ENCODE measurements around the gene PARP8. TPM values are rescaled to one million over a fixed set of nuclear protein-coding genes. Genes with fewer than 3 reads are reported as not detected.

PARP8 gene
- total RNA-seq, 1 experiment from 2014 or later = 44.1 TPM

DNA sequence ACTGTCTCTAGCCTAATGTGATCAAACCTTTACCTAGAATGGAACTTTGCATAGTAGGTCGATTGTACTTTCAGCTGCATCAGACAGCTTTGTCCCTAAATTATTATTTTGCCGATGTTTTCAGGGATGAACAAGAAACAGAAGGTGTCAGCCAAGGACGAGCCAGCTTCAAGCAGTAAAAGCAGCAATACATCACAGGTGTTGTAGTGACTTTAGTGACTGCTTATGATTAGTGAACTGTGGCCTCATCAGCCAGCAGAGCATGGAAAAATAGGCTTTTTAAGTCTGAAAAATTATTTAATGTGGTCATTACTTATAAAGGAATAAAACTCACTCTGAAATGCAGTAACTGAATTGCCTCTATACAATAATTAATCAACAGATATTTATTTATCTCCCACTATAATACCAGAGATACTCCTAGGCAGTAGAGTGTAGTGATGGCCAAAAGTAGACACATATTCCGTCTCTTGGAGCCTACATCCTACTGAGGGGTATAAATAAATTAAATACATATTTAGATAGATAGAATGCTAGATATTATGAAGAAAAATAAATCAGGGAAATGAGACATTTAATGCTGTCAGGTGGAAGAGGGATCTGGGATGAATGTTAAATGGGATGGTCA, 166.3 kb downstream of the PARP8 start:
- Mint-ChIP-seq H3K4me1 (ENCODE audit: low read depth, unreplicated experiment) (no peaks in the 10 kb centered on the region), H3K9me3 (ENCODE audit: low read depth, unreplicated experiment) (no peaks in the 10 kb centered on the region), H3K27me3 (ENCODE audit: unreplicated experiment) (no peaks in the 10 kb centered on the region), H3K4me3 (ENCODE audit: low read depth, unreplicated experiment) (no peak overlapping the region), H3K36me3 (ENCODE audit: insufficient read depth, unreplicated experiment) (peaks cover 4% of the 10 kb centered on the region), H3K27ac (ENCODE audit: unreplicated experiment) (no peak overlapping the region)
- TF ChIP-seq, protein P1, sequence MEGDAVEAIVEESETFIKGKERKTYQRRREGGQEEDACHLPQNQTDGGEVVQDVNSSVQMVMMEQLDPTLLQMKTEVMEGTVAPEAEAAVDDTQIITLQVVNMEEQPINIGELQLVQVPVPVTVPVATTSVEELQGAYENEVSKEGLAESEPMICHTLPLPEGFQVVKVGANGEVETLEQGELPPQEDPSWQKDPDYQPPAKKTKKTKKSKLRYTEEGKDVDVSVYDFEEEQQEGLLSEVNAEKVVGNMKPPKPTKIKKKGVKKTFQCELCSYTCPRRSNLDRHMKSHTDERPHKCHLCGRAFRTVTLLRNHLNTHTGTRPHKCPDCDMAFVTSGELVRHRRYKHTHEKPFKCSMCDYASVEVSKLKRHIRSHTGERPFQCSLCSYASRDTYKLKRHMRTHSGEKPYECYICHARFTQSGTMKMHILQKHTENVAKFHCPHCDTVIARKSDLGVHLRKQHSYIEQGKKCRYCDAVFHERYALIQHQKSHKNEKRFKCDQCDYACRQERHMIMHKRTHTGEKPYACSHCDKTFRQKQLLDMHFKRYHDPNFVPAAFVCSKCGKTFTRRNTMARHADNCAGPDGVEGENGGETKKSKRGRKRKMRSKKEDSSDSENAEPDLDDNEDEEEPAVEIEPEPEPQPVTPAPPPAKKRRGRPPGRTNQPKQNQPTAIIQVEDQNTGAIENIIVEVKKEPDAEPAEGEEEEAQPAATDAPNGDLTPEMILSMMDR (IDR thresholded peaks at IDR 0.05; ENCODE audit: unreplicated experiment) = no peak
- no peak for DNase-seq
- CTCF ChIA-PET = no interaction called here
- no TSS peak for BruUV-seq (replicated peaks)
- intact Hi-C loops (cut with micrococcal nuclease; ENCODE audit: unreplicated experiment) = no loop called here

DNA sequence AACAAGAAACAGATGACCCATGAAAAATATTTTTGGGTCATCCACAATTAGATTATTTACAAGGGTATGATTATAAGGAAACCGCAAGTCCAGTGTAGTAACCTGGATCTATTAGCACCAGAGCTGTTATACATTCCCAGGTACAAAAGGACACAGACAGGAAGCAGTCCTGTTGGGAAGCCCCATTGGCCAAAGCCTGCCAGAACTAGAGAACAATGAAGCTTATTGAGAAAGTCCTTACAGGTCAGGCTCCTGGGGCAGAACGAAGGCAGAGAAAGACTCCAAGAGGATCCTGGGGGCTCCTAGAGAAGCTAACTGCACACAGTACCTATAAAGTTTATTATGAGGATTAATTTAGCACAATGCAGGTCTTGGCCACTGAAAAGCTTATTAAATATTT, 169.9 kb downstream of the PARP8 start:
- BruUV-seq (replicated peaks) = no TSS peak
- H3K27ac Mint-ChIP-seq (ENCODE audit: unreplicated experiment) = no peak overlapping the region
- CTCF ChIA-PET = no interaction called here
- no peak for DNase-seq
- no peaks in the 10 kb centered on the region for H3K27me3 Mint-ChIP-seq (ENCODE audit: unreplicated experiment)
- peaks cover 4% of the 10 kb centered on the region for H3K36me3 Mint-ChIP-seq (ENCODE audit: insufficient read depth, unreplicated experiment)
- intact Hi-C loops (cut with micrococcal nuclease; ENCODE audit: unreplicated experiment) = no loop called here
- H3K9me3 Mint-ChIP-seq (ENCODE audit: low read depth, unreplicated experiment) = no peaks in the 10 kb centered on the region
- H3K4me1 Mint-ChIP-seq (ENCODE audit: low read depth, unreplicated experiment) = no peaks in the 10 kb centered on the region
- H3K4me3 Mint-ChIP-seq (ENCODE audit: low read depth, unreplicated experiment) = no peak overlapping the region
- TF ChIP-seq, protein P1 (IDR thresholded peaks at IDR 0.05; ENCODE audit: unreplicated experiment) = no peak

- Mint-ChIP-seq H3K27me3 (ENCODE audit: unreplicated experiment) (no peaks in the 10 kb centered on the region), H3K36me3 (ENCODE audit: insufficient read depth, unreplicated experiment) (peaks cover 4% of the 10 kb centered on the region), H3K4me3 (ENCODE audit: low read depth, unreplicated experiment) (no peak overlapping the region), H3K4me1 (ENCODE audit: low read depth, unreplicated experiment) (no peaks in the 10 kb centered on the region), H3K9me3 (ENCODE audit: low read depth, unreplicated experiment) (no peaks in the 10 kb centered on the region), H3K27ac (ENCODE audit: unreplicated experiment) (no peak overlapping the region)
- TF ChIP-seq, protein P1 (IDR thresholded peaks at IDR 0.05; ENCODE audit: unreplicated experiment) = no peak
- intact Hi-C loops (cut with micrococcal nuclease; ENCODE audit: unreplicated experiment) = no loop called here
- no peak for DNase-seq
- BruUV-seq (replicated peaks) = no TSS peak
- CTCF ChIA-PET = no interaction called here
Observed at GRCh38 chr5:50839472-50839871, 173.0 kb downstream of the PARP8 start.

- Mint-ChIP-seq H3K4me3 (ENCODE audit: low read depth, unreplicated experiment) (no peak overlapping the region), H3K9me3 (ENCODE audit: low read depth, unreplicated experiment) (no peaks in the 10 kb centered on the region), H3K27ac (ENCODE audit: unreplicated experiment) (no peak overlapping the region), H3K36me3 (ENCODE audit: insufficient read depth, unreplicated experiment) (no peaks in the 10 kb centered on the region), H3K27me3 (ENCODE audit: unreplicated experiment) (no peaks in the 10 kb centered on the region), H3K4me1 (ENCODE audit: low read depth, unreplicated experiment) (no peaks in the 10 kb centered on the region)
- BruUV-seq (replicated peaks) = no TSS peak
- CTCF ChIA-PET = no interaction called here
- no peak for DNase-seq
- TF ChIP-seq, protein P1 (IDR thresholded peaks at IDR 0.05; ENCODE audit: unreplicated experiment) = no peak
- intact Hi-C loops (cut with micrococcal nuclease; ENCODE audit: unreplicated experiment) = no loop called here
Observed at GRCh38 chr5:50843091-50843490, 176.7 kb downstream of the PARP8 start.

All from Calu3 (cell line).